Islet of Langerhans (tissue), 1 donor: ENCODE measurements around the gene ZNF620.
"Not testable (repeated sequence)": the region's sequence is repeated elsewhere in the genome, so short reads cannot be mapped to it uniquely, and the experiment has no call there.

Source experiments
- FAIRE-seq: peaks from one replicate; lab custom pipeline; 2011; peaks lifted over from hg19 to GRCh38; lab: Jason Lieb, UNC

ZNF620 gene

GRCh38 chr3:40505599-40506462 is at the start of gene ZNF620:
TSS of gene ZNF620 (plus strand) at chr3:40506039. CDS start at chr3:40506353, 314 bp downstream.
- no peak for FAIRE-seq

DNA sequence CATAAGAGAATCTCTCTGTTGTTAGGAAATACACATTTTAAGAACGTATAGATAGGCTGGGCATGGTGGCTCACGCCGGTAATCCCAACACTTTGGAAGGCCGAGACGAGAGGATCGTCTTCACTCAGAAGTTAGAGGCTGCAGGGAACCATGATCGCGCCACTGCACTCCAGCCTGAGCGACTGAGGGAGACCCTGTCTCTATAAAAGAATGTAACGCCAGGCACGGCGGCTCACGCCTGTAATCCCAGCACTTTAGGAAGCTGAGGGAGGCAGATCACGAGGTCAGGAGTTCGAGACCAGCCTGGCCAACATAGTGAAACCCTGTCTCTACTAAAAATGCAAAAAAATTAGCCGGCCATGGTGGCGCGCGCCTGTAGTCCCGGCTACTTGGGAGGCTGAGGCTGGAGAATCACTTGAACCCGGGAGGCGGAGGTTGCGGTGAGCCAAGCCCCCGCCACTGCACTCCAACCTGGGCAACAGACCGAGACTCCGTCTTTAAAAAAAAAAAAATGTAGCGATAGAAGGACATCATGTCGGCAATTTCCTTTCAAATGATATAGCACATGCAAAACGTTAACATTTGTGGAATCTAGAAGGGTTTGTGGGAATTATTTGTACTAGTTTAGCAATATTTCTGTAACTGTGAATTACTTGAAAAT is 49.4 kb upstream of the ZNF620 start:
- no peak for FAIRE-seq

GRCh38 chr3:40456940-40457823 is 48.7 kb upstream of the ZNF620 start, which contains the start of gene RPL14:
TSS of gene RPL14 (plus strand) at chr3:40457339. CDS start at chr3:40457472, 133 bp downstream.
- FAIRE-seq, result peak; percentile 17

DNA sequence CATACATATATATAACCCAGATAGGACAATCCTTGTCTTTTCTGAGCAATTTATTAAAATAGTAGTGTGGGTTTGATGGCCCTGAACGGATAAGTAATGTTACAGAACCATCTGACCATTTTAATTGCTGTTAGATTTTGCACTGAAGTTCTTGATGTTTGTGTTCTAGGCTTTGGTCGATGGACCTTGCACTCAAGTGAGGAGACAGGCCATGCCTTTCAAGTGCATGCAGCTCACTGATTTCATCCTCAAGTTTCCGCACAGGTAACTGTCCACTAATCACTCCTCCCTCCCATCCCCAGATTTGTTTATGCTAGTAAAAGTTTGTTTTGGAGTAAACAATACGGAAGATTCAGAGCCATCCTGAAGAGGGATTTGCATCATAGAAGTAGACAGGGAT is 47.4 kb upstream of the ZNF620 start:
- FAIRE-seq, result no peak

DNA sequence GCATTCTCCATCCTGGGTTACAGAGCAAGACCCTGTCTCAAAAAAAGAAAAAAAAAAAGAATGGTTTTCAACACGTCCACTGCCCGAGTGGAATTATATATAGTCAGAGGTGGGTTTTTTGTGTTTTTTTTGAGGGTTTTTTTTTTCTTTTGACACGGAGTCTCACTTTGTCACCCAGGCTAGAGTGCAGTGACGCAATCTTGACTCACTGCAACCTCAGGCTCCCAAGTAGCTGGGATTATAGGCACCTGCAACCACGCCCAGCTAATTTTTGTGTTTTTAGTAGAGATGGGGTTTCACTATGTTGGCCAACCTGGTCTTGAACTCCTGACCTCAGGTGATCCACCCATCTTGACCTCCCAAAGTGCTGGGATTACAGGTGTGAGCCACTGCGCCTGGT is 45.4 kb upstream of the ZNF620 start:
- FAIRE-seq, result not testable (repeated sequence)

DNA sequence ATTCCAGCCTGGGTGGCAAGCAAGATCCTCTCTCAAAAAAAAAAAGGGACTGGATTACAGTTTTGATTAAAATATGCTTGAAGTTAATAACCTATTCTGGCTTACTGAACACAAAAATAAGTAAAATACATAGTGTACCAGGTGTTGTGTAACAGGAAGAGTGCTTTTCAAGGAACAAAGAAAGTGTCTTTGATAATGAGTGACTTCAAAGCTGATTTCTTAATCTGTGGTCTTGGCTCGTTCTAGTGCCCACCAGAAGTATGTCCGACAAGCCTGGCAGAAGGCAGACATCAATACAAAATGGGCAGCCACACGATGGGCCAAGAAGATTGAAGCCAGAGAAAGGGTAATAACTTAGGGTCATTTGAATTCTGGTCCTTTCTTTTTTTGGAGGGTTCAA is 44.7 kb upstream of the ZNF620 start:
- no peak for FAIRE-seq

DNA sequence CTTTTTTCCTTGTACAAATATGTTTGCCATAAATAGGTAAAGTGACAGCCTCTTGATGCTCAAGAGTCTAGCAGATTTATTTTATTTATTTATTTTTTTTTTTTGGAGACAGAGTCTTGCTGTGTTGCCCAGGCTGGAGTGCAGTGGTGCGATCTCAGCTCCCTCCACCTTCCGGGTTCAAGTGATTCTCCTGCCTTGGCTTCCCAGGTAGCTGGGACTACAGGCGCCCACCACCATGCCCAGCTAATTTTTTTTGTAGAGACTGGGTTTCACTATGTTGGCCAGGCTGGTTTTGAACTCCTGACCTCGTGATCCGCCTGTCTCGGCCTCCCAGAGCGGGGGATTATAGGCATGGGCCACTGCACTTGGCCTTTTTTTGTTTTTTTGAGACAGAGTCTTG is 43.0 kb upstream of the ZNF620 start:
- not testable (repeated sequence) for FAIRE-seq

DNA sequence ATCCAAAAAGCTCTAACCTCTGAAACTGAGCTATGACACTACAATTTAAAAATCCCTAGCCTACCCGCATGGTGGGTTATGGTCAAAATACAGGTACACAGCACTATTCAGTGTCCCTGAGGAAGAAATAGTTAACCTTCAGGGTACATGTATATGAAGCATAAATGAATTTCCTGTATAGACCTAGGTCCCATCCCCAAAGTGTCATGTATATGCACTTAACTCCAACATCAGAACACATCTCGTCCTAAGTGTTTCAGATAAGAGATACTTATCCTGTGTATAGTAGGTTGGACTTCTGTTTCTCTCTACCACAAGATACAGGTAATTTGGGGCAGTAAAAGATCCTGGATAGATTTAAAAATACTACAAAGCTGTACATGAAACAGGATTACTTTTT is 42.3 kb upstream of the ZNF620 start:
- FAIRE-seq, result no peak

DNA sequence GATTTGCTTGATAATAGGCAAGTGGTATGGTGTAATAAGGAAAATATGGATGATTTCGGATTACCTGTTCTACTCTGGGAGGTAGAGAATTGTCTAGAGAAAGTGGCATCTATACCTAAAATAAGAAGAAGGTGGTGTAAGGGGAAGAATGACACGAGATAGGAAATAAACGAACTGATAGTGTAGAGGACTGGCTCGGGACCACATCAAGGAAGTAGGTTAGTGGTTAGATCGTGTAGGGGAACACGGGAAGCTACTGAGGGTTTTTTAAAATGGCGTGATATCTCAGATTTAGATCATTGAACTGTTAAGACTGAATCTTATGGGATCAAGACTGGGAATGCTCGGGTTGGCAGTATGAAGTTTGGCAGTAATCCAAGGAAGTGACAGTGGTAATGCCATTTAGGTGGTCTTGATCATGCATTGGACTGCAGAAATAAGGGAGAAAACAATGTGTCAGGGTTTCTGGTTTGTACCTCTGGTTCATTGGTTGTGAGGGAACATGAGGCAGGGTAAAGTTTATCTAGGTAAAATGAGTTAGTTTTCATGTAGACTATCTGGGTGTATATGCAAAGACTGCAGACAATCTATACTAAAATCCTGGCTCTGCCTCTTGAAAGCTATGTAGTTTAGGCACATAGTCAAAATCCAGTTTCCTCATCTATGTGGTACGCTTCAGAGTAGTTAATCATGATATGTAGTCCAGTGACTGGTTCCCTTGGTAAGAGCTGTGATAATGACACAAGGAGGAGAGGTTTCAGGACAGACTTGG is 41.3 kb upstream of the ZNF620 start:
- FAIRE-seq, result no peak

GRCh38 chr3:40465111-40465407 is 40.8 kb upstream of the ZNF620 start:
- FAIRE-seq, result no peak

GRCh38 chr3:40465456-40465855 is 40.4 kb upstream of the ZNF620 start:
- FAIRE-seq, result no peak

- no peak for FAIRE-seq
These were observed 37.8 kb upstream of the ZNF620 start for GRCh38 chr3:40468018-40468417.

DNA sequence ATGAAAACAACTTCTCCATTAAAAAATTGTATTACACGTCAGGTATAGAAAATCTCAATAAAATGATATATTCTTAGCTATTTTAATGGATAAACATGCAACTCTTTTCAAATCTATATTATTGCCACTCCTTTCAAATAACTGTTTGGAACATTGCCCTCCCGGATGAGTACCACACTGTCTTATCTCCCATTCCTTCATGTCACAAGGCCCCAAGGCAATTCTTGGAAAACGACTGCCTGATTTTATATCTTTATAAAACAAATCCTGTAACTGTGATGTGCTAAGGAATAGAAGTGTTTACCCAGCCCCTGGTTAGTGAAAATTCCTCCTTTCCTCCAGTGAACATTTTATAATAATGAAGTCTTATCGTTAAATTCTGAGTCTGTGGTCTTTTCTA is 35.1 kb upstream of the ZNF620 start:
- no peak for FAIRE-seq

DNA sequence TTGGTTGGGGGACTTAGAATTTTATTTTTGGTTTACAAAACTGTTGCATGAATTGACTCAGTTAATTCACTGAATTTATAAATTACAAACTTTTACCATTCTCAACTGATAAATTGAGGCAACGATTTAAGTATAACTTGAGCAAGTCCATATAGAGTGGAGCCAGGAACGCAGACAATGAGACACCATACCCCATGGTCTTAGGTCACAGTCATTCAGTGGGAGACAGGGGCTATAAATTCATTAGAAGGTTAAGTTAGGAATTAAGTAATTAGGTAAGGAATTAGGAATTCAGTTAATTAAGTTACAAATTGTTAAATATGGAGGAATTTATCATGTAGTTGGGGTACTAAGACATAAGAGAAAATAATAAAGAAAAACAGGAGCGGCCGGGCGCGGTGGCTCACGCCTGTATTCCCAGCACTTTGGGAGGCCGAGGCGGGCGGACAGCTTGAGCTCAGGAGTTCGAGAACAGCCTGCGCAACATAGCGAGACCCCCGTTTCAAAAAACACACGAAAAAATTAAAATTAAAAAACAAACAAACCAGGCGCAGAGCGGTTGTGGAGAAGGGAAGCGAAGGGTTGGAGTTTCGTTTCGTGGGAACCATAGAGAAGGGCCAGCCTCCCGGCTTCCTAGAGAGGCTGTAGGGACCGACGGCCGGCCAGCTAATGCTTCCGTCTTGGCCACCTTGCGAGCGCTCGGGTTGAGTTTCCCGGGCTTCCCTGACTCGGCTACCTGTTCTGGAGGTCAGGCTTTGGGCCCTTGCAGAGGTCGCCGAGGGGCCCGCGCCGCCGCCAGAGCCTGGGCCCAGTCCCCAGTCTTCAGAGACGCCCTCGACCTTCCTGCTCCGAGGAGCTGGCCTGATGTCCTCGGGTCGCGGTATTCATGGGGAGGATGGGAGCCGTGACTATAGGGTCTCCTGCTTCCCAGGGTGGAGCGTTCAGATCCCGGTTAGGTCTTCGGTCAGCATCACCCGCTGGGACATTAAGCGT is 29.1 kb upstream of the ZNF620 start, which contains the start of gene ZNF619:
Gene ZNF619, plus strand, starts transcription at position 645 of the 993 bp plus-strand sequence. CDS start 858 bp downstream, outside the sequence.
- peak; percentile 77 for FAIRE-seq

DNA sequence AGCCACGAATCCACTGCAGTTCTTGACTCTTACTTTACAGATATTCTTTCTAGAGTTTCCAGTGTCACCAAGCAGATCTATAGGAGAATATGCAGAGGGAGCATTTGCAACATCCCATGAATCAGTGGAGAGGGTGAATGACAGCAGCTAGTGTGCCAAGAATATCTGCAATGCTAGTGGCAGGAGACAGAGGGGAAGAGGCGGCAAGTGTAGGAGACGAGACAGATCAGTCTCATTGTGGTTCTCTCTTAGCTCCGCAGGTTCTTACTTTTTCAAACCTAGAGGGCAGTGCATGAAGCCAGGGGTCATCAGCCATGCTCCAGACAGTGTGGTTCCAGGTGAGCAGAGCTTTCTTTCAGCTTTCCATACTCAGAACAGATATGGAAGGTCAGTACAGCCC is 28.2 kb upstream of the ZNF620 start:
- FAIRE-seq, result no peak

- no peak for FAIRE-seq
These were observed 18.7 kb upstream of the ZNF620 start for GRCh38 chr3:40487172-40487571.

- FAIRE-seq, result no peak
These were observed 14.9 kb upstream of the ZNF620 start for GRCh38 chr3:40490916-40491315.

- no peak for FAIRE-seq
These were observed 11.1 kb upstream of the ZNF620 start for GRCh38 chr3:40494698-40495097.

- no peak for FAIRE-seq
These were observed 8.6 kb upstream of the ZNF620 start for GRCh38 chr3:40497288-40497687.

GRCh38 chr3:40499952-40500351 is 5.9 kb upstream of the ZNF620 start:
- FAIRE-seq, result no peak

DNA sequence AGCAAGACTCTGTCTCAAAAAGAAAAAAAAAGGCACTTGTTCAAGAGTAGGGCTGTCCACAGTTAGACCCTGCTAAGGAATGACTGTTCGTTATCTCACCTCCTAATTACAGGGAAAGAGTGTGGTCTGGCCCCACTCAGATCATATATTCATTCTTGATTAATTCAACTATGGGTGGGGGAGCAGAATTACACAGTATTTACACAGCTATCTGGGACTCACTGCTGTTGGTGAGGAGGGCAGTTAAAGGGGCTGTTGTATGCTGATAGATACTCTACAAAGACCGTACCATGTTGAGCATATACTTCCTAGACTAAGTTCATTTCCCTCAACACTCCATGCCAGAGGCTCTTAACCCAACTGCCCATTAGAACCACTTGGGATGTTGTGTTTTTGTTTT is 3.8 kb upstream of the ZNF620 start:
- no peak for FAIRE-seq
